Ovary (tissue), 3 donors: ENCODE results near the gene KMO.

Experiments used
- CTCF ChIP-seq, 3 donors: fragments of 450-650 bp in 2 of 3; fragments of 200-600 bp in 1 of 3; IDR thresholded peaks; one replicate each; pipeline versions ENCODE4 v1.5.1 to v1.8.0; 2016 to 2022; ENCODE audit warnings: antibody characterized with exemption in 3 of 3, mild to moderate bottlenecking in 1 of 3
- EP300 ChIP-seq: sonication (generic); formaldehyde crosslinking; IDR thresholded peaks from one replicate; pipeline ENCODE4 v1.6.1; 2017; ENCODE audit warnings: antibody characterized with exemption
- POLR2A ChIP-seq: fragments of 450-650 bp; IDR thresholded peaks from one replicate; pipeline ENCODE4 v1.6.1; 2017; ENCODE audit warnings: antibody characterized with exemption, mild to moderate bottlenecking, moderate library complexity
- donor health status: DM: no; HTN: no; CAD: no.

GRCh38 chr1:241586905-241587512, 54.8 kb downstream of the KMO start:
- TF ChIP-seq CTCF (IDR thresholded peaks at IDR 0.05) (no peak), POLR2A (no peak), EP300 (no peak)
